ENCODE measurements around the gene AOAH. TPM values are rescaled to one million over a fixed set of nuclear protein-coding genes. Genes with fewer than 3 reads are reported as not detected.

The AOAH gene
- total and polyA plus RNA-seq, 2 donors (not counting 3 experiments of a cell fraction or from before 2014, with no cell fraction given): not detected

GRCh38 chr7:36651404-36651803 lies 72.9 kb downstream of the AOAH start:
- H3K27me3 ChIP-seq (ENCODE audit: control insufficient read depth in 2 of 2, insufficient read depth in 2 of 2, low read length in 2 of 2): no peaks in the 10 kb centered on the region
- H2AFZ ChIP-seq (ENCODE audit: low read depth, low read length): no peak overlapping the region
- no peaks in the 10 kb centered on the region for H3K4me1 ChIP-seq (ENCODE audit: control insufficient read depth, extremely low read depth, insufficient read depth, low read length)
- no peaks in the 10 kb centered on the region for H3K79me2 ChIP-seq (ENCODE audit: control insufficient read depth, insufficient read depth, low read length)
- DNase-seq (ENCODE audit: low read depth, low spot score) (no peak), FAIRE-seq (no peak)
- H3K4me2 ChIP-seq (ENCODE audit: insufficient read depth, low read length): no peak overlapping the region
- no peaks in the 10 kb centered on the region for H3K9me3 ChIP-seq (replicated peaks; ENCODE audit: control insufficient read depth, insufficient read depth, low read length)
- CTCF ChIA-PET: interaction anchor here (2.0 kb wide), 1 partner anchor 20 kb away, joined by 6 read pairs; no protein-coding TSS in a partner anchor
- H3K36me3 ChIP-seq (ENCODE audit: control insufficient read depth in 2 of 2, extremely low read depth in 1 of 2, insufficient read depth in 2 of 2, low read length in 2 of 2): no peaks in the 10 kb centered on the region
- no peaks in the 10 kb centered on the region for H4K20me1 ChIP-seq (replicated peaks; ENCODE audit: control insufficient read depth, extremely low read depth, insufficient read depth, low read length)
- intact Hi-C loops (cut with micrococcal nuclease): no loop called here
- no peaks in the 10 kb centered on the region for H3K9me1 ChIP-seq (replicated peaks; ENCODE audit: control insufficient read depth, extremely low read depth, insufficient read depth, low read length)
- POLR2A ChIA-PET: no interaction called here
- TF ChIP-seq CTCF (IDR thresholded peaks at IDR 0.05; ENCODE audit: extremely low read depth in 1 of 2, insufficient read depth in 1 of 2, low read depth in 1 of 2, low read length in 2 of 2): no peak
- TF ChIP-seq GATA2 (IDR thresholded peaks at IDR 0.05; ENCODE audit: insufficient read depth, insufficient read length, low read depth, low read length): no peak
- H3K4me3 ChIP-seq (replicated peaks in 1 of 3; ENCODE audit: insufficient read depth in 1 of 3, low read depth in 1 of 3, low read length in 3 of 3): no peak overlapping the region
- no TSS peak for BruUV-seq (replicated peaks)
- H3K27ac ChIP-seq (ENCODE audit: insufficient read depth, low read depth, low read length): no peak overlapping the region
- dilution Hi-C loops (cut with MboI; ENCODE audit: extremely low pct_ligation_motif_present, low sequenced_read_pairs): no loop called here
- no peak overlapping the region for H3K9ac ChIP-seq (replicated peaks; ENCODE audit: extremely low read depth, insufficient read depth, low read length)

GRCh38 chr7:36650766-36651312 lies 73.5 kb downstream of the AOAH start:
- Histone ChIP-seq H2AFZ (ENCODE audit: low read depth, low read length) (no peak overlapping the region), H3K9me1 (replicated peaks; ENCODE audit: control insufficient read depth, extremely low read depth, insufficient read depth, low read length) (no peaks in the 10 kb centered on the region), H3K79me2 (ENCODE audit: control insufficient read depth, insufficient read depth, low read length) (no peaks in the 10 kb centered on the region), H3K4me1 (ENCODE audit: control insufficient read depth, extremely low read depth, insufficient read depth, low read length) (no peaks in the 10 kb centered on the region), H3K27ac (ENCODE audit: insufficient read depth, low read depth, low read length) (no peak overlapping the region), H4K20me1 (replicated peaks; ENCODE audit: control insufficient read depth, extremely low read depth, insufficient read depth, low read length) (no peaks in the 10 kb centered on the region), H3K9ac (replicated peaks; ENCODE audit: extremely low read depth, insufficient read depth, low read length) (no peak overlapping the region), H3K9me3 (replicated peaks; ENCODE audit: control insufficient read depth, insufficient read depth, low read length) (no peaks in the 10 kb centered on the region), H3K4me3 (replicated peaks in 1 of 3; ENCODE audit: insufficient read depth in 1 of 3, low read depth in 1 of 3, low read length in 3 of 3) (no peak overlapping the region), H3K4me2 (ENCODE audit: insufficient read depth, low read length) (no peak overlapping the region), H3K36me3 (ENCODE audit: control insufficient read depth in 2 of 2, extremely low read depth in 1 of 2, insufficient read depth in 2 of 2, low read length in 2 of 2) (no peaks in the 10 kb centered on the region), H3K27me3 (ENCODE audit: control insufficient read depth in 2 of 2, insufficient read depth in 2 of 2, low read length in 2 of 2) (no peaks in the 10 kb centered on the region)
- intact Hi-C loops (cut with micrococcal nuclease): no loop called here
- DNase-seq (ENCODE audit: low read depth, low spot score): no peak
- ChIA-PET CTCF (interaction anchor here (2.0 kb wide), 1 partner anchor 20 kb away, joined by 6 read pairs; no protein-coding TSS in a partner anchor), POLR2A (no interaction called here)
- no TSS peak for BruUV-seq (replicated peaks)
- dilution Hi-C loops (cut with MboI; ENCODE audit: extremely low pct_ligation_motif_present, low sequenced_read_pairs): no loop called here
- no peak for FAIRE-seq
- no peak for TF ChIP-seq FOS (IDR thresholded peaks at IDR 0.05; ENCODE audit: borderline replicate concordance, insufficient read depth, low read length)

All from endothelial cell of umbilical vein (primary cell).